Lower lobe of right lung (tissue), 2 donors: Measurements from ENCODE around the gene NEAT1. TPM values are rescaled to one million over a fixed set of nuclear protein-coding genes. Genes with fewer than 3 reads are reported as not detected.
A peak's percentile ranks its signal among the peaks of the same experiment; 100 is the strongest.

ENCODE experiments used
- ATAC-seq, 2 donors: fragments of 200-7000 bp; cut with Tn5 transposase; one replicate each; pipeline ENCODE4 v1.9.1; 2020 to 2022; ENCODE audit warnings: mild to moderate bottlenecking in 2 of 2, moderate library complexity in 2 of 2
- DNase-seq: peaks from one replicate; pipeline ENCODE4 v3.0.0-alpha.2; 2020
- H3K27ac ChIP-seq: fragments of 200-600 bp; one replicate; pipeline ENCODE4 v1.8.0; 2022
- H3K27me3 ChIP-seq: fragments of 200-600 bp; one replicate; pipeline ENCODE4 v1.8.0; 2022; ENCODE audit warnings: low read depth
- H3K36me3 ChIP-seq: fragments of 200-600 bp; one replicate; pipeline ENCODE4 v1.8.0; 2022; ENCODE audit warnings: mild to moderate bottlenecking
- H3K4me1 ChIP-seq: fragments of 200-600 bp; one replicate; pipeline ENCODE4 v1.8.0; 2022
- H3K4me3 ChIP-seq: fragments of 200-600 bp; one replicate; pipeline ENCODE4 v1.8.0; 2022; ENCODE audit warnings: mild to moderate bottlenecking
- H3K9me3 ChIP-seq: fragments of 200-600 bp; one replicate; pipeline ENCODE4 v1.8.0; 2022
- intact Hi-C: fragments of 100-400 bp; cut with DNase I; formaldehyde crosslinking; loops from one replicate; pipeline ENCODE4 v1.11.0; 2022
- long read RNA-seq: library from polyadenylated mRNA; unstranded; transcript quantifications from one replicate; pipeline ENCODE4 v2.0.0, GENCODE V29; 2021
- total RNA-seq: library from RNA; stranded (reverse); fragmentation: NEBNext Ultra II Directional; extraction: Animal tissue kit (Norgen Biotek cat#: 25700); gene quantifications from one replicate; pipeline ENCODE4 v1.2.1, GENCODE V29; 2021
- TF ChIP-seq, protein P1 (sequence below): fragments of 200-600 bp; IDR thresholded peaks from one replicate; pipeline ENCODE4 v1.8.0; 2022; ENCODE audit warnings: antibody characterized with exemption, mild to moderate bottlenecking
- donor health status: DM: no; HTN: yes; CAD: no; lungs with severe emphysema.

NEAT1 gene
- 980 TPM for total RNA-seq
- long read RNA-seq, full-length matches to known transcripts: 222 of 223 reads
- long read RNA-seq, partial matches to known transcripts: 0 of 223 reads
- long read RNA-seq, other reads (novel, unspliced or antisense): 1 of 223 reads

DNA sequence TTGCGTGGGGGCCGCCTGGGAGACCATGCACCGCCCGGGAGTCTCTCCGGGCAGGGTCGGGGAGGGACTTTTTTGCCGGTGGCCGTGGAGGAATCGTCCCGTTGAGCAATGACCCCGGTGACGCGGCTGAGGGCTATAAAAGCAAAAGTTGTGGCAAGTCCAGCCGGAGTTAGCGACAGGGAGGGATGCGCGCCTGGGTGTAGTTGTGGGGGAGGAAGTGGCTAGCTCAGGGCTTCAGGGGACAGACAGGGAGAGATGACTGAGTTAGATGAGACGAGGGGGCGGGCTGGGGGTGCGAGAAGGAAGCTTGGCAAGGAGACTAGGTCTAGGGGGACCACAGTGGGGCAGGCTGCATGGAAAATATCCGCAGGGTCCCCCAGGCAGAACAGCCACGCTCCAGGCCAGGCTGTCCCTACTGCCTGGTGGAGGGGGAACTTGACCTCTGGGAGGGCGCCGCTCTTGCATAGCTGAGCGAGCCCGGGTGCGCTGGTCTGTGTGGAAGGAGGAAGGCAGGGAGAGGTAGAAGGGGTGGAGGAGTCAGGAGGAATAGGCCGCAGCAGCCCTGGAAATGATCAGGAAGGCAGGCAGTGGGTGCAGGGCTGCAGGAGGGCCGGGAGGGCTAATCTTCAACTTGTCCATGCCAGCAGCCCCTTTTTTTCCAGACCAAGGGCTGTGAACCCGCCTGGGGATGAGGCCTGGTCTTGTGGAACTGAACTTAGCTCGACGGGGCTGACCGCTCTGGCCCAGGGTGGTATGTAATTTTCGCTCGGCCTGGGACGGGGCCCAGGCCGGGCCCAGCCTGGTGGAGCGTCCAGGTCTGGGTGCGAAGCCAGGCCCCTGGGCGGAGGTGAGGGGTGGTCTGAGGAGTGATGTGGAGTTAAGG lies at the start of gene NEAT1:
NEAT1 (plus strand) TSS at position 166 of the 883 bp plus-strand sequence.
- peaks cover 42% of the 10 kb centered on the region for H3K4me1 ChIP-seq
- TF ChIP-seq, protein P1, sequence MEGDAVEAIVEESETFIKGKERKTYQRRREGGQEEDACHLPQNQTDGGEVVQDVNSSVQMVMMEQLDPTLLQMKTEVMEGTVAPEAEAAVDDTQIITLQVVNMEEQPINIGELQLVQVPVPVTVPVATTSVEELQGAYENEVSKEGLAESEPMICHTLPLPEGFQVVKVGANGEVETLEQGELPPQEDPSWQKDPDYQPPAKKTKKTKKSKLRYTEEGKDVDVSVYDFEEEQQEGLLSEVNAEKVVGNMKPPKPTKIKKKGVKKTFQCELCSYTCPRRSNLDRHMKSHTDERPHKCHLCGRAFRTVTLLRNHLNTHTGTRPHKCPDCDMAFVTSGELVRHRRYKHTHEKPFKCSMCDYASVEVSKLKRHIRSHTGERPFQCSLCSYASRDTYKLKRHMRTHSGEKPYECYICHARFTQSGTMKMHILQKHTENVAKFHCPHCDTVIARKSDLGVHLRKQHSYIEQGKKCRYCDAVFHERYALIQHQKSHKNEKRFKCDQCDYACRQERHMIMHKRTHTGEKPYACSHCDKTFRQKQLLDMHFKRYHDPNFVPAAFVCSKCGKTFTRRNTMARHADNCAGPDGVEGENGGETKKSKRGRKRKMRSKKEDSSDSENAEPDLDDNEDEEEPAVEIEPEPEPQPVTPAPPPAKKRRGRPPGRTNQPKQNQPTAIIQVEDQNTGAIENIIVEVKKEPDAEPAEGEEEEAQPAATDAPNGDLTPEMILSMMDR: no peak
- H3K27me3 ChIP-seq: no peaks in the 10 kb centered on the region
- ATAC-seq (peak; percentile 46 to 51), DNase-seq (peak; percentile 95)
- H3K4me3 ChIP-seq: peak within 1 kb of the TSS; percentile 91
- H3K9me3 ChIP-seq: no peaks in the 10 kb centered on the region
- intact Hi-C loops: no loop called here
- peak within 1 kb of the TSS; percentile 100 for H3K27ac ChIP-seq
- H3K36me3 ChIP-seq: peaks cover 33% of the 10 kb centered on the region

DNA sequence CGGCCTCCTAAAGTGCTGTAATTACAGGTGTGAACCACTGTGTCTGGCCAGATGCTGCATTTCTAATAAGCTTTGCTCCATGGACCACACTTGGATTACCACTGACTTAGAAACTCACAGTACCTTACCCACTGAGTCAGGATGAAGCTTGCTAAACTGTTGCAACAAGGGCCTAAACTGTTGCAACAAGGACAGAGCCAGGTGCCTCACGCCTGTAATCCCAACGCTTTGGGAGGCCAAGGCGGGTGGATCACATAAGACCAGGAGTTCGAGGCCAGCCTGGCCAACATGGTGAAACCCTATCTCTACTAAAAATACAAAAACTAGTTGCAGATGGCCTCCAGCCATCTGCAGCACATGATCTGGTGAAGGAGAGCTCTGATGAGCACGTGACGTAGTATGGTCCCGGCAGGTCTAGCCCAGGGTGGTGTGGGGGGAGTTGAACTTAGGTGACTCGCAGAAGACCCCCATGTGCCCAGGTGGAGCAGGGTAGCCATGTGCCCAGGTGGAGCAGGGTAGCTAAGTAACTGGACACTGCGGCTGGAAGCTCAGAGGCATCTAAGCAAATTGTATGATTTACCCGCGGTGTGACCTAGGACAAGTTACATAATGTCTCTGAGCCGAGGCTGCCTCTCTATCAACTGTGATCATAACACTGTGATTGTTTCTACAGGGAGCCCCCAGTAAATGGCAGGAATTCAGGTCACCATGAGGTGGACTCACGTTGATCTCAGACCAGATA lies 48.6 kb upstream of the NEAT1 start:
- TF ChIP-seq, protein P1: no peak
- H3K27ac ChIP-seq: no peak overlapping the region
- H3K9me3 ChIP-seq: no peaks in the 10 kb centered on the region
- no peaks in the 10 kb centered on the region for H3K27me3 ChIP-seq
- intact Hi-C loops: no loop called here
- H3K4me1 ChIP-seq: peaks cover 11% of the 10 kb centered on the region
- DNase-seq (no peak), ATAC-seq (no peak)
- no peaks in the 10 kb centered on the region for H3K36me3 ChIP-seq
- H3K4me3 ChIP-seq: no peak overlapping the region

DNA sequence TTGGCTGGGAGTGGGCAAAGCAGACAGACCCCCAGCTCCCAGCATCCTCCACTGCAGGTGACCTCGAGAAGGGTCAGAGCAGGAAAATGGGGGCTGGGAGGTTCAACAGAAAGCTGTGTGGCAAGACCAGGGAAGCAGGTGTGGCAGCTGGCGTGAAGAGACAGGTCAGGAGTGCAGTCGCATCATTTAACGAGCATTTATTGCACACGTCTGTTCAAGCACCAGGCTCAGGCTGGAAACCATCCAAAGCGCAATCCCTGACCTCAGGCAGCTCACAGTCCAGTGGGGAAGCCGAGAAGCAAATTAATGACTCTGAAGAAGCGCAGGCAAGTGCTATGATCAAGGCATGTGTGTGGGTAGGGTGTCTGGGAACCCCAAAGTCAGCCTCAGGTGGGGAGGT lies 47.6 kb upstream of the NEAT1 start:
- no peak for ATAC-seq
- TF ChIP-seq, protein P1: no peak

DNA sequence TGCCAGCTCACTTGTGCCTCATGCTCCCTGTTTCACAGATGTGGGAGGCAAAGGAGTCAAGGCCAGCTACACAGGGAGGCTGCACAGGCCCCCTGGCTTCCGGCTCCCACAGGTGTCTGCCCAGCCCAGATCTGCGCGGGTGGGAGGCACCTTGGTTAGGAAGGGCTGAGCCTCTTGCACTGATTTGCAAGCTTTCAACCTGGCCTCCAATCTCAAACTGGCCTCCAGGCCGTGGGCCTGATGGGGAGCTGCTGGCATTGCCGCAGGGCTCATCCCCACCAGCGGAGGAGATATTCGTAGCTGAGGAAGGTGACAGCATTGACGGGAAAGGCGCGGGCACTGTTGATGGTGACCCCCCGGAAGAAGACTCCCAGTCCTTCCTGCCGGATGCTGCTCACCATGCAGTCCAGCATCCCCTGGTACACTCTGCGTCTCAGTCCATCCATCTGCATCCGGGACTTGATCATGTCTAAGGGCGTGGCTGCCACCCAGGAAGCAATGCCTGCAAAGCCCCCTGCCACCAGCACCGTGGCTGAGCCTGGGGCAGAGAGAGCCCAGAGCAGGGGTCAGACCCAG lies 46.4 kb upstream of the NEAT1 start:
- DNase-seq (no peak), ATAC-seq (no peak)
- H3K27me3 ChIP-seq: no peaks in the 10 kb centered on the region
- H3K9me3 ChIP-seq: no peaks in the 10 kb centered on the region
- H3K36me3 ChIP-seq: no peaks in the 10 kb centered on the region
- no peak overlapping the region for H3K4me3 ChIP-seq
- H3K27ac ChIP-seq: no peak overlapping the region
- TF ChIP-seq, protein P1: no peak
- intact Hi-C loops: no loop called here
- H3K4me1 ChIP-seq: peaks cover 14% of the 10 kb centered on the region

More for the DNA sequence above, 47.6 kb upstream of the NEAT1 start:
- H3K9me3 ChIP-seq: no peaks in the 10 kb centered on the region
- H3K27me3 ChIP-seq: no peaks in the 10 kb centered on the region
- intact Hi-C loops: no loop called here
- no peak overlapping the region for H3K27ac ChIP-seq
- no peaks in the 10 kb centered on the region for H3K36me3 ChIP-seq
- no peak overlapping the region for H3K4me3 ChIP-seq
- peaks cover 11% of the 10 kb centered on the region for H3K4me1 ChIP-seq
- no peak for DNase-seq

DNA sequence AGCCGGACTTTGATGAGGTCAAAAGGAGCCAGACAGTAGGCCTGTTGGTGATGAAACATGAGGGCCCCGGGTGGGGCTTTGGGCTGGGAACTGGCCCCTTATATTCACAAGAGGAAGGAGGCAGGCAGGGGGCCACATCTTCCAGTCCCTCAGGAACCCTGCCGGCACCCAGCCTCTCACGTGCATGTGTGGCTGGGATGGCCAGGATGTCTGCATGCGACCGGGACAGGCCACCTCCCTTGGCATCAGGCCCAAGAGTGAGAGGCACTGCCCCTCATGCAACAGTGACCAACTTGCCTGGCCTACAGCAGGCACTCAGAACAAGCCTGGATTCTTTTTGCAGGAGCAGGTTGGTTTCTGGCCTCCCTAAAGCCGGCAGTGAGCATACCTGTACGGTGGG lies 45.6 kb upstream of the NEAT1 start:
- DNase-seq (no peak), ATAC-seq (no peak)
- Histone ChIP-seq H3K9me3 (no peaks in the 10 kb centered on the region), H3K4me1 (peaks cover 18% of the 10 kb centered on the region), H3K4me3 (no peak overlapping the region), H3K27ac (no peak overlapping the region), H3K36me3 (no peaks in the 10 kb centered on the region), H3K27me3 (no peaks in the 10 kb centered on the region)
- intact Hi-C loops: no loop called here
- TF ChIP-seq, protein P1: no peak
